KMS-11 (cell line): ENCODE results near the gene TNC.

ENCODE experiments used
- H2AFZ ChIP-seq: fragments of 200-600 bp; sonication (generic); 2 replicates; pipeline ENCODE4 v1.6.1; 2016; ENCODE audit warnings: antibody characterized with exemption, mixed run types, low read depth
- H3K27ac ChIP-seq: fragments of 200-600 bp; sonication (generic); 2 replicates; pipeline ENCODE4 v1.6.1; 2016; ENCODE audit warnings: mild to moderate bottlenecking, mixed run types
- H3K27me3 ChIP-seq: fragments of 200-600 bp; sonication (generic); 2 replicates; pipeline ENCODE4 v1.6.1; 2017; ENCODE audit warnings: mild to moderate bottlenecking, low read depth, mixed run types, moderate library complexity; ENCODE audit not compliant: insufficient read depth
- H3K36me3 ChIP-seq: fragments of 200-600 bp; sonication (generic); 2 replicates; pipeline ENCODE4 v1.6.1; 2017; ENCODE audit warnings: mild to moderate bottlenecking, mixed run types; ENCODE audit not compliant: insufficient read depth
- H3K4me1 ChIP-seq: fragments of 200-600 bp; sonication (generic); 2 replicates; pipeline ENCODE4 v1.6.1; 2016; ENCODE audit warnings: mild to moderate bottlenecking, low read depth, mixed run types; ENCODE audit not compliant: poor library complexity, severe bottlenecking
- H3K4me2 ChIP-seq: fragments of 200-600 bp; sonication (generic); 2 replicates; pipeline ENCODE4 v1.7.0; 2016; ENCODE audit warnings: mild to moderate bottlenecking, mixed run types
- H3K4me3 ChIP-seq: fragments of 200-600 bp; sonication (generic); IDR thresholded peaks from 2 replicates; pipeline ENCODE4 v1.6.1; 2017; ENCODE audit warnings: low read depth, low read length, mixed read lengths; ENCODE audit not compliant: insufficient read depth
- H3K79me2 ChIP-seq: fragments of 200-600 bp; sonication (generic); 2 replicates; pipeline ENCODE4 v1.6.1; 2016; ENCODE audit warnings: low read depth, mixed run types; ENCODE audit not compliant: insufficient read depth
- H3K9ac ChIP-seq: fragments of 200-600 bp; sonication (generic); 2 replicates; pipeline ENCODE4 v1.6.1; 2016; ENCODE audit warnings: mild to moderate bottlenecking, mixed run types
- H4K20me1 ChIP-seq: fragments of 200-600 bp; sonication (generic); 2 replicates; pipeline ENCODE4 v1.6.1; 2016; ENCODE audit warnings: mild to moderate bottlenecking, mixed run types; ENCODE audit not compliant: insufficient read depth
- CTCF ChIP-seq: fragments of 200-600 bp; sonication (generic); conservative IDR thresholded peaks from 2 replicates; pipeline ENCODE4 v1.6.1; 2017; ENCODE audit warnings: low read depth, mild to moderate bottlenecking, antibody characterized with exemption, low read length, moderate library complexity, mixed read lengths

The TNC gene

DNA sequence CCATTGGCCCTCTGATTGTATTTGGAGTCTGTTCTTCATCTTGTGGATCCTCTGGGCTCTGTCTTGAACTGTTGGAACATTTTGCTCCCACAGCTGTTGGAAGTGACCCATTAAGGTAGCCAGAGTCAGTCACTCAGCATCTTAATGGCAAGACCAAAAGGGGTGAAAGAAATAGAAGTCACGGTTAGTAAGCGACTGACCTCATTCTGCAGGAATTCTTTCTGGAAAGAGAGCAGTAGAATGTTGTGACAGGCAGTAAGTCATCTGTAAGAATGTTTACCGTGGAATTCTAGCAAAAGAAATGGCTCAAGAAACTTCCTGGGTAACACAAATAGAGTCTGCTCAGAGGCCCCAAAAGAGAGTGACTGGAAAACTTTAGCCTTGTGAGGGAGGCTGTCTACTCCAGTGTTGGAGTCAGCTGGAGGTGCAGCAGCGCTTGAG is 28.6 kb upstream of the TNC start:
- Histone ChIP-seq H3K36me3 (no peaks in the 10 kb centered on the region), H2AFZ (no peak overlapping the region), H3K9ac (no peak overlapping the region), H3K27ac (no peak overlapping the region), H3K27me3 (no peaks in the 10 kb centered on the region), H3K4me1 (no peaks in the 10 kb centered on the region), H3K4me2 (no peak overlapping the region), H4K20me1 (no peaks in the 10 kb centered on the region), H3K4me3 (no peak overlapping the region), H3K79me2 (no peaks in the 10 kb centered on the region)
- TF ChIP-seq CTCF: no peak

DNA sequence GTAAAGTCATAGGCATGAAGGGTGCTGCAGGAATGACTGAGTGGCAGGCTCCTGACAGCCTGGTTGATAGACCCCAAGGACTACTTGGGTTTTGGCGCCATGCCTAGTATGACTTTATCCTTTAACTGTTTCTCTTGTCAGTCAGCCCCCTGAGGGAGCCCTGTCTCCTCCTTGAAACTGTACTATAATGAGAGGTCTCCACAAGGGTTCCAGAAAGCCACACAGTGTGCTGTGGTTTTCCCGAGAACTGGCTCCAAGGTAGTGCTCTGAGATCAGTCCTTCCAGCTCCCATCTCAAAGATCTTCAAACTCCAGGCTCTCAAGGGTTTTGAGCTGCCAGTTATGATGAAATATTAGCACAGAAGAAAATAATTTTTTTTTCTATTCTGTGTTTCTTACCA is 26.7 kb upstream of the TNC start:
- no peak for TF ChIP-seq CTCF

GRCh38 chr9:115143689-115144088 is 25.7 kb upstream of the TNC start:
- no peaks in the 10 kb centered on the region for H3K36me3 ChIP-seq
- no peak overlapping the region for H3K4me3 ChIP-seq
- H3K9ac ChIP-seq: no peak overlapping the region
- no peaks in the 10 kb centered on the region for H4K20me1 ChIP-seq
- no peaks in the 10 kb centered on the region for H3K27me3 ChIP-seq
- no peak overlapping the region for H3K27ac ChIP-seq
- H3K79me2 ChIP-seq: no peaks in the 10 kb centered on the region
- H3K4me2 ChIP-seq: no peak overlapping the region
- no peak overlapping the region for H2AFZ ChIP-seq
- H3K4me1 ChIP-seq: no peaks in the 10 kb centered on the region
- no peak for TF ChIP-seq CTCF

More for the DNA sequence above, 26.7 kb upstream of the TNC start:
- Histone ChIP-seq H3K27me3 (no peaks in the 10 kb centered on the region), H3K79me2 (no peaks in the 10 kb centered on the region), H3K4me2 (no peak overlapping the region), H4K20me1 (no peaks in the 10 kb centered on the region), H3K27ac (no peak overlapping the region), H3K4me1 (no peaks in the 10 kb centered on the region), H3K36me3 (no peaks in the 10 kb centered on the region), H2AFZ (no peak overlapping the region), H3K9ac (no peak overlapping the region), H3K4me3 (no peak overlapping the region)

DNA sequence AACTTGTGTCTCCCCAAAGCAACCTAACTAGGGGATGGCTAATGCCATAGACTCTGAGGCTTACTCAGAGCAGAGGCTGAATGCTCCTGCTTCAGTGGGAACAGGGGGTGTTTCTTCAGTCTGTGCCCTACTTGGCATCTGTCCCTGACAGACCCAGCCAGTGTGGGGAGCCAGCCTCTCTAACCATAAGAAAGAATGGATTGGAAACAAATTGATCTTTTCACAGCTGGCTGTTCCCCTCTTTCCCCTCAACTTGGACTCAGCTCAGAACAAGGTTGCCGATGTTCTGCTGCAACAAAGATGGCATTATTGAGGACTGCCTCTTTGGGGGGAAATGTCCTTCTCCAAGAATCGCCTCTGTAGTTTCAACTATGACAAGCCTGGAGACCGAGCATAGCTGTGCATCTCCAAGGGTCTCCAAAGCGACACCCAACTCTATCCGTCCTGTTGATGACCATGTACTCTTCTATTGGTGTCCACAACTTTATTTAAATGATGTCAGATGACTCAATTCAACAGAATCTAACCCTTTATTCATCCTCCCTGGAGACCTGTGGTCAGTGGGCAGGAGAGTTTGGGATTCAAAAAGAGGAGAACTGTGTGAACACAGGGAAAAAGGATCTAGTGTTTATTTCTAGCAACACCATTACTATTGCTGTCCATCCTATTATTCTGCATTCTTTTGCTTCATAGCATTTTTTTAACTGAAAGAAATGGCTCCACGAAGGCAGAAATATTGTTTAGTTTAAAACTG is 24.7 kb upstream of the TNC start:
- no peaks in the 10 kb centered on the region for H3K27me3 ChIP-seq
- H3K9ac ChIP-seq: no peak overlapping the region
- H3K4me3 ChIP-seq: no peak overlapping the region
- H2AFZ ChIP-seq: no peak overlapping the region
- H3K4me1 ChIP-seq: no peaks in the 10 kb centered on the region
- no peak overlapping the region for H3K4me2 ChIP-seq
- H3K27ac ChIP-seq: no peak overlapping the region
- H3K36me3 ChIP-seq: no peaks in the 10 kb centered on the region
- no peaks in the 10 kb centered on the region for H4K20me1 ChIP-seq
- no peak for TF ChIP-seq CTCF
- H3K79me2 ChIP-seq: no peaks in the 10 kb centered on the region
